ACHN (cell line): ENCODE results near the gene IQGAP2.
"Not testable (repeated sequence)": the region's sequence is repeated elsewhere in the genome, so short reads cannot be mapped to it uniquely, and the experiment has no call there.

Experiments
- DNase-seq: peaks from one replicate; pipeline ENCODE4 v3.0.0-alpha.2; 2015
- in situ Hi-C: cut with HindIII; loops from 2 replicates; pipeline ENCODE4 v1.10.0; 2017; ENCODE audit warnings: low sequenced_read_pairs, low pct_ligation_motif_present, low pct_unique_long_range_greater_than_20kb

The IQGAP2 gene, protein sequence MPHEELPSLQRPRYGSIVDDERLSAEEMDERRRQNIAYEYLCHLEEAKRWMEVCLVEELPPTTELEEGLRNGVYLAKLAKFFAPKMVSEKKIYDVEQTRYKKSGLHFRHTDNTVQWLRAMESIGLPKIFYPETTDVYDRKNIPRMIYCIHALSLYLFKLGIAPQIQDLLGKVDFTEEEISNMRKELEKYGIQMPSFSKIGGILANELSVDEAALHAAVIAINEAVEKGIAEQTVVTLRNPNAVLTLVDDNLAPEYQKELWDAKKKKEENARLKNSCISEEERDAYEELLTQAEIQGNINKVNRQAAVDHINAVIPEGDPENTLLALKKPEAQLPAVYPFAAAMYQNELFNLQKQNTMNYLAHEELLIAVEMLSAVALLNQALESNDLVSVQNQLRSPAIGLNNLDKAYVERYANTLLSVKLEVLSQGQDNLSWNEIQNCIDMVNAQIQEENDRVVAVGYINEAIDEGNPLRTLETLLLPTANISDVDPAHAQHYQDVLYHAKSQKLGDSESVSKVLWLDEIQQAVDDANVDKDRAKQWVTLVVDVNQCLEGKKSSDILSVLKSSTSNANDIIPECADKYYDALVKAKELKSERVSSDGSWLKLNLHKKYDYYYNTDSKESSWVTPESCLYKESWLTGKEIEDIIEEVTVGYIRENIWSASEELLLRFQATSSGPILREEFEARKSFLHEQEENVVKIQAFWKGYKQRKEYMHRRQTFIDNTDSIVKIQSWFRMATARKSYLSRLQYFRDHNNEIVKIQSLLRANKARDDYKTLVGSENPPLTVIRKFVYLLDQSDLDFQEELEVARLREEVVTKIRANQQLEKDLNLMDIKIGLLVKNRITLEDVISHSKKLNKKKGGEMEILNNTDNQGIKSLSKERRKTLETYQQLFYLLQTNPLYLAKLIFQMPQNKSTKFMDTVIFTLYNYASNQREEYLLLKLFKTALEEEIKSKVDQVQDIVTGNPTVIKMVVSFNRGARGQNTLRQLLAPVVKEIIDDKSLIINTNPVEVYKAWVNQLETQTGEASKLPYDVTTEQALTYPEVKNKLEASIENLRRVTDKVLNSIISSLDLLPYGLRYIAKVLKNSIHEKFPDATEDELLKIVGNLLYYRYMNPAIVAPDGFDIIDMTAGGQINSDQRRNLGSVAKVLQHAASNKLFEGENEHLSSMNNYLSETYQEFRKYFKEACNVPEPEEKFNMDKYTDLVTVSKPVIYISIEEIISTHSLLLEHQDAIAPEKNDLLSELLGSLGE (N-terminal part only)

DNA sequence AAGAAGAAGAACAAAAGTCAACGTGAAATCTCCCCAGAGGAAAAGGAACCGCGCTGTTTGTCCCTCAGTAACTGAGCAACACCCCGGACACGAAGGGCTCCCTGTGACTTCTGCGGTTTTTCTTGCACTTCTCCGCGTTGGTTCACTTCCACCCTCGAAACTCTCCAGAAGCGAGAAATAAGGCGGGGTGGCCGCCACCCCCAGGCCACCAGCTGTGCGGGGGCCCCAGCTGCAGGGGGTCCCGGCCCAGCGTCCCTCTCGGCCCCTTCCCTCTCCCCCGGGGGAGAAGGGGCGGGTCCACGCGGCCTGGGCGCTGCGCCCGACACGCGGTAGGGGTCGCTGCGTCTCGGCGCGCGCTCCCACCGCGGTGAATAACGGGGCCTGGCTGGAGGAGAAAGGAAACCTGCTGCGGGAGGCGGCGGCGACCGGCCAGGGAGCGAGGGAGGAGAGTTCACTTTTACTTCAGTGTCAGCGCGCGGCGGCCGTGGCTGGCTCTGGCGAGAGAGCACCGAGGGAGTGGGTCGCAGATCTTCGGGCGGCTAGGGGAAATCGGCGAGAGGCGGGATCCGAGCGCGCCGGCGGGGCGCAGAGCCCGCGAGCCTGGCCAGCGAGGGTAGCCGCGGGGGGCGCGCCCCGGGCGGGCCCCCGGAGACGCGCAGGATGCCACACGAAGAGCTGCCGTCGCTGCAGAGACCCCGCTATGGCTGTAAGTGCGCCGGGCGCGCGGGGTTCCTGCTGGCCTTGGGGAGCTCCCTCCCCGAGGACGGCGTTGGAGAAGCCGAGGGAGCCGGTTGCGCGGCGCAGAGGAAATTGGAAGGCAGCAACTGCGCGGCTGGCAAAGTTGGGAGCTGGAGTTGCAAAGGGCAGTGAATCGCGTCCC, at the start of gene IQGAP2:
IQGAP2 (plus strand) TSS at position 400 of the 880 bp plus-strand sequence; CDS start at position 661, 261 bp downstream.
- in situ Hi-C loops = no loop called here

DNA sequence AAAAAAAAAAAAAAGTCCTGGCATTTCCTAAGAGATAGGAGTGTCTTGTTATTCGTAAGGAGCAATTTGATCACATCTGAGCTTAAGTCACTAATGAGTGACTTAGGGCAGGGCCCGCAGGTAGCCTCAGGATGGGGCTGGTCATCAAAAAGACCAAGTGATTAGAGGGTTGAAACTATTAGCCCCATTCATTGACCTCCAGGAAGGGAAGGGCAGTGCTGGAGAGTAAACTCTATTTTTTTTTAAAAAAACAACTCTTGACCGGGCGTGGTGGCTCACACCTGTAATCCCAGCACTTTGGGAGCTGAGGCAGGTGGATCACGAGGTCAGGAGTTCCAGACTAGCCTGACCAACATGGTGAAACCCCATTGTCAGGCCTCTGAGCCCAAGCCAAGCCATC, 46.2 kb upstream of the IQGAP2 start:
- DNase-seq = no peak
- in situ Hi-C loops = no loop called here

More for the DNA sequence above, at the start of gene IQGAP2:
- DNase-seq = peak; percentile 52

DNA sequence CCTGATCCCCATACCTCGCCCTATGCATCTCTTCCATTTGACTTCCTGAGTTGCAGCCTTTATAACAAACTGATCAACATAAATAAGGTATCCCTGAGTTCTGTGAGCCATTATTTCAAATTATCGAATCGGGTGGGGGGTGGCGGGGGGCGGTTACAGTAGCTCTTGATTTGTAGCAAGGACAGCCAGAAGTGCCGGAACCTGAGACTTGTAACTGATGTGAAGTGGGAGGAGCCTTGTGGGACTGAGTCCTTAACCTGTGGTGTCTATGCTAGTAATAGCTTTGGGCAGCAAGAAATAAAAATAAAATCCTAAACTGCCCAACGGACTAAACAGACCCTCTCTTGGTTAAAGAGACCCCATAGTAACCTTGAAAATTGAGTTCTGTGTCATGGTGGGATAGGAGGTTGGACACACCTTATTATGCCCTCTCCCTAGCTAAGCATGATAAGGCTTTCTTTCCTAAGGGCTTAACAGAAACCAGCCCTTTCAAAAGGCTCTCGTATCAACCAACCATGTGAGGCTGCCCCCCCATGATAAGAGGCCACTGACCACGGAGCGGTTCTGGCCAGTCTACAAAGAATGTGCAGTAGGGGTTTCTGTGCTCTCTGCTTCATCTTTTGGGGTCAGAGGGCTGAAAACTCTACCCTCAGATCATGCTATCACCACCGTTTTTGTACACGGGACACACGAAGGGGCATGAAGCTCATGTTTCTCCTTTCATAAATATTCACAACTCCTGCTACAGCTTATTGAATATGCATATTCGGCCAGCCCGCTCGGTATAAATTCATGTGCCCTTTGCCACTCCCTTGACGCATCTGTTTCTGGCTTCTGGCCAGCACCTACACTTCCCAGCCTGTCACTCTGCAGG, 39.5 kb upstream of the IQGAP2 start:
- DNase-seq = no peak
- in situ Hi-C loops = no loop called here

DNA sequence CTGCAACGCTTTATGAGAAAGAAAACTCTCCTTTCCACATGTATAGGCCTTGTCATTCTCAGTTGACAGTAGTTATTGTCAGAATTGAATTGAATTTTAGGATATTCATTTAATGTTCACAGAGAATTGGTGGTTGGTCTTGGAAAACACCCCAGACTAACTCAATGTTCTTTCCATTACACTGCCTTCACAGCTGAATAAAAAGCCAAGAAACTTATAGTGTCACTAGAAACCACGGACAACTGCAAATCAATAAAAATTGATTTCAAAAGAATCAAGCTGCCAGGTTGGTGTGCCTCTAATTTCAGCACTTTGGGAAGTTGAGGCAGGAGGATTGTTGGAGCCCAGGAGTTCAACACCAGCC, 38.9 kb upstream of the IQGAP2 start:
- no peak for DNase-seq
- in situ Hi-C loops = no loop called here

DNA sequence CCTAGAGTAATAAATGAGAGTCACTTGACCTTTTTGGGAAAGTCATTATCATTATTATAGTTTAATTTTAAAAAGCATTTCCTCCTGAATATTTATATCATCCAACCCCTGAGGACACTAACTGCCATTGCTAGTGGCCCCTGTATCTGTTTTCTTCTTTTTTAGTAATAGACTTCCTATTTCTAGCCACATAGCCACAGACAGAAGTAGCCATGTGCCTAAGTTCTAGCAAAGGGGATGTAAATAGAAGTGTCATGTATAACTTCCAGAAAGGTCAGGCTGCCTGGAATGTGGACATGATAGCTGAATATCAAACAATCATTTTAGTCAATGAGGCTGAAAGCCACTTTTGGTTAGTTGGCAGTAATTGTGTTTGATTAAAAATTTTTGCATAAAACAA, 37.5 kb upstream of the IQGAP2 start:
- in situ Hi-C loops = no loop called here
- DNase-seq = no peak

DNA sequence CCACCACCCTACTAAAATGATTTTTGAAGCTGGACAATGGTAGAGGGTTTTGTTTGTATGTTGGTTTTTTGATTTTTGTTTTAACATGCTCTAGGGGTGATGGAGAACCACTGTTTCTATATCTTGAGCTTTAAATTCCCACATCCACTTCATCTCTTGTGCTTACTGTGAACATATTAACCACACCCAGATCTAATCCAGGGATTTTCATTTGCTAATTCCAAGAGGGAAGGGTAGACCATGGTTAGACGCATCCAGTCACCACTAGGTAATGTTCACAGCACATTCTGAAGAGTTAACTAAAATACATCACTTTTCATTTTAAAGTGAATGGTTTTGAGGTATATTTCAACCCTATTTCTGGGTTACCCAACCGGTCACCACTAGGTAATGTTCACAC, 36.5 kb upstream of the IQGAP2 start:
- no peak for DNase-seq

DNA sequence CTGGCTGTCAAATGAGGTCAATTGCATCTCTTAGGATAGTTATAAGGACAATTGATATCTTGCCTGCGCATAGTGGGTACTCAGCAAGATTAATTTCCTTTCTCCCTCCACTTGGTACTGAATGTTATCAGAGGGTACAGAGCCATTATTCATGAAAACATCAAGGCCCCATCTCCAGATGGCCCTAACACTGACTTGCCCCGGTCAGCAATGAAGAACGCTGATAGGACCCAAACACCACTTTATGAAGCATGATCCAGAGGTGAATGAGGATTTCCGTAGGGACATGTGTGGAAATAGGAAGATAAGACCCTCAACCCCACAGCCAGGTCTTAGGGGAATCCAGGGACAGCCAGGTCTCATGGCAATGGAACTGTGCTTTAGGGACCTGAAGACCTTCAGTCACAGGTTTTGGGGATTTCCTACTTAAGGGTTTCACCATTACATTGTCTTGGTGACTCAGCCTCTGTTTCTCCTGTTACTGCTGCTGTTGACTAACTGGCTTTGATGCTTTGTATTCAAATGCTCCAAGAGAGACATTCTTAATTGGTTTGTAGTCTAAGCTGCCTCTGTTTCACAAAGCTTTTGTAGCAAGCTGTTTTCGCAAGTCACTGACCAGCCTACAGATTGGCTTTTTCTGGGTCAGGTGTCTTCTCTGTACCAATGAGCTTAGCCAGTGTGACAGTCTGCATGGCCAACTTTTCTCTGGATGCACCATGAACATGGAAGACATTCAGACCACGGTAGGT, 35.3 kb upstream of the IQGAP2 start:
- in situ Hi-C loops = no loop called here
- no peak for DNase-seq

More for the DNA sequence above, 36.5 kb upstream of the IQGAP2 start:
- in situ Hi-C loops = no loop called here

DNA sequence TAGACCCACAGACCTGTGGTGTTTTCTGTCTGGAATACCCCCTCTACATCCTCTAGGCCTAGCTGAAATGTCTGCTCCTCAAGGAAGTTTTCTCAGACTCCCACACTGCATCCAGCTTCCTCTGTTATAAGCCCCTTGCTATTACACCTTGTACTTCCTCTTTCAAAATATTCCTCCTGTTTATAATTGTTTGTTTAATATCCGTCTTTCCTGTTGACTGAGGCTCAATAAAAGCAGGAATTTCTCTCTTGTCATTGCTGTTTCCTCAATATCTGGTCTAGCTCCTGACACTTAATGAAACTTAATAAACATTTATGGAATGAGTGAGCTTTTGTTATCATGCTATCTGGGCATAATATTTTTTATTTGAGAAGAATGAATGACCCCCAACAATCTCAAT, 34.1 kb upstream of the IQGAP2 start:
- no peak for DNase-seq
- in situ Hi-C loops = no loop called here

DNA sequence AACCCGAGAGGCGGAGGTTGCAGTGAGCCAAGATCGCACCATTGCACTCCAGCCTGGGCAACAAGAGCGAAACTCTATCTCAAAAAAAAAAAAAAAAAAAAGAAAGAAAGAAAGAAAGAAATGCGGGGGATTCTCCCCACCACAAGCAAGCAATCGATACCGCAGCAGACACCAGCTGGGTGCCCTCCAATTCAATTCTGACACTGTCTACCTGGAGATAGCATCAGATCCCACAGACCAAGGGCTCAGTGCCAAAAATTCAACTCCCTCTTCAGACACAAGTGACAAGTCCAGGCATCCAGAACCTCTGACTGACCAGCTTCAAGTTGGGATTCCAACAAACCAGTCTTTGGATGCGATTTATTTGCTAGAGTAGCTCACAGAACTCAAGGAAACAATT, 33.4 kb upstream of the IQGAP2 start:
- in situ Hi-C loops, DNase-seq: not testable (repeated sequence)

DNA sequence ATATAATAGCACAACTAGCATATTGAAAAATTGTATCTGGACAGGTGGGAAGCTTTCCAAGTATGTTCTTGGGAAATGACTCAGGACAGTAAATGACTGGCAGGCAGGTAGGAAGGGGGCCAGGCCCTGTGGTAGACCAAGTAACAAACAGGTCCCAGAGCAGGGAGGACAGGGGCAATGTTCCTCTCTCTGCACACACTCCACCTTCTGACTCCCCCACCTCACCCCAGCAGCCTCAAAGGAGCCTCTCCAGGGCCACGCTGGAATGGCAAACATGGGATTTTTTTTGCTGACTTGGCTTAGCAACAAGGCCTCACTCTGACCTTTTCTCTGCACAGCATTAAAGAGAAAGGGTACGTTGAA, 31.1 kb upstream of the IQGAP2 start:
- DNase-seq = no peak
- in situ Hi-C loops = no loop called here

DNA sequence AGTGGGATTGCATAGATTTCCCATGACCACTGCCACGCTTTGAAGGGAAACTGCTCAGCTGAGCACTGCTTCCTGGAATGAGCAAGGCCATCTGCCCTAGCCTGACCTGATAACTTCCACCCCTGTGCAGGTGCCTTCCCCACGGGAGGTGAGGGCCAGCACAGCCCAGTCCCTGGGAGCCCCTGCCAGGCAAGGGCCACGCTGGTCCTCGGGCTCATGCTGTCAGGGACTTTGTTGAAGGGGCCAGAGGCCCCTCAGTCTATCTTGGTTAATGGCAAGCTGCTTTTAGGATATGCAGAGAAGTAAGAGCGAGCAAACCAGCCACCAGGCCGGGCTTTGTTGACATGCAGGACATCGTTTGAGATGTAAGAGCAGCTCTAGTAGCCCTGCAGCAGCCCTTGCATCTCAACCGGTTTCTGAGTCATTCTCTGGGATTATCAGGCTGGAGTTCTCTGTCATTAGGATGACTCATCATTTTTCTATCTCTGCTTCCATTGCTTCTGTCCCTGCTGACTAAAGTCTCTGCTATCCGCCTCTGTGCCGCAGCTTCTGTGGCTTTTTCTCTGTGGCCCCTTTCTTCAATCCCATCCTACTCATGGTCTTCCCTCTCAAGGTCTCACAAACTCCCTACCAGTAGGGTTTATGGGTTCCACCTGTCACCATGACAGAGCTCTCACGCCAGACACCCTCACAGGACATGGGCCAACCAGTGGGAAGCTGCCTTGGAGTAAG, 30.6 kb upstream of the IQGAP2 start:
- in situ Hi-C loops = no loop called here
- DNase-seq = peak; percentile 78

DNA sequence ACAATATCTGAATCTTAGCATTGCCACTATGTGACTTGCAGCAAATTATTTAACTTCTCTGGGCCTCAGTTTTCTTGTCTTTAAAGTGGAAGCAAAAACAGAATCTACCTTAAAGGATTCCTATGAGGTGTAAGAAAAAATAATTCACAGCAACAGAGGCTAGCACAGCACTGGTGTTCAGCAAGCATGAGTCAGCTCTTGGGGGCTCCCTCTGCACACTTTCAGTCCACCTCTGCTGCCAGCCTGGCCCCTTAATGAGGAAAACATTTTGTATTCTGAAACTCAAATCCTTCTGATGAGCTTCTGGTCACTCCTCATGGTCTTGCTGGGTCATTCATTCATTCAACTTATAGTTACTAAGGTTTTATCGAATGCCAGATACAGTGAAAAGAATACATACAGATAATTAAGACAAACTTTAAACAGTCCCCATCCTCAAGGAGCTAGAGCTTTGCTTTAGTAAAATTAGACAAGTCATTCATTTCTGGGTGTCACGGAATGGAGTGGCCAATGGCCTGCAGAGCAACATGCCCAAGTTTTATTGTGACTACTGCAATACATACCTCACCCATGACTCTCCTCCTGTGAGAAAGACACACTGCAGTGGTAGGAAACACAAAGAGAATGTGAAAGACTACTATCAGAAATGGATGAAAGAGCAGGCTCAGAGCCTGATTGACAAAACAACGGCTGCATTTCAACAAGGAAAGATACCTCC, 26.8 kb upstream of the IQGAP2 start:
- in situ Hi-C loops = no loop called here
- no peak for DNase-seq

DNA sequence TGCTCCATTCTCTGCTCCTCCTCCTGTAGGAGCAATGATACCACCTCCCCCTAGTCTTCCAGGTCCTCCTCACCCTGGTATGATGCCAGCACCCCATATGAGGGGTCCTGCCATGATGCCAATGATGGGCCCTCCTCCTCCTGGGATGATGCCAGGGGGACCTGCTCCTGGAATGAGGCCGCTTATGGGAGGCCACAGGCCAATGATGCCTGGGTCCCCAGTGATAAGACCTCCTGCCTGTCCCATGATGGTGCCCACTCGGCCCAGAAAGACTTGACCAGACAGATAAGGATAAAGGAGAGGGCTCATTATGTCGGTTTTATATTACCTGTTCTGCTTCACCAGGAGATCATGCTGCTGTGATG, 26.2 kb upstream of the IQGAP2 start:
- DNase-seq = no peak
- in situ Hi-C loops = no loop called here

DNA sequence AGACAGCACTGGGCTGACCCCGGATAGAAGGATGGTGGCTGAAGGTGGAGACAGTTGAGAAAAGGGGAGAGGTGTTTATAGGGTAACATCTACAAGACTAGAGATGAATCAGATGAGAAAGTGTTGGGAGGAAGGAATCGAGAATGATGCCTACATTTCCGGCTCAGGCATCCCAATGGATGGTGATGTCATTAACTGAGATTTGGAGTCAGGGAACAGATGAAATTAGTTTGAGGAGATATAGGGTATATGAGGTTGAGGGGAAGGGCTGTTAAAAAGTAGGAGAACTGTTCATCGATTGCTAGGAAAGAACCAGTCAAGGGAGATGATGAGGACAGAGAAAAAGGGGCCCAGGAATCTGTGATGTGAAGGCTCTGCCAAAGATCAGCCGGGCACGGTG, 24.7 kb upstream of the IQGAP2 start:
- in situ Hi-C loops = no loop called here

DNA sequence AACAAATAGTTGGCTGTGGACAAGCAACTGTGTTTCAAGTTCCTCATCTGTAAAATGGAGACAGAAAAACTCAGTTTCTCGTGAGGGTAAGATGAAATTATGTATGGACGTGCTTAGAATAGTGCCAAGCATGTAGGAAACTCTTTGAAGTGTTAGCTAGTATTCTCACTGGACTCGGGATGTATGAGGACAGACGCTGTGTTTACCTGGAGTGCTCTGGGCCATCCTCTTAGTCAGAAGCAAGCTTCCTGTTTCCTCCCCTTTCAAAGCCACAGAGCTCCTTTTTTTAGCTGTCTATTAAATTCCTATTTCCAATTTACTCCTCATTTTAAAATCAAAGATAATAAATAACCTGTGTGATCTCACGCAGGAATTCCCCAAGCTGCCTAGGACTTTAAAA, 23.8 kb upstream of the IQGAP2 start:
- in situ Hi-C loops = no loop called here
- DNase-seq = no peak

More for the DNA sequence above, 24.7 kb upstream of the IQGAP2 start:
- DNase-seq = no peak

DNA sequence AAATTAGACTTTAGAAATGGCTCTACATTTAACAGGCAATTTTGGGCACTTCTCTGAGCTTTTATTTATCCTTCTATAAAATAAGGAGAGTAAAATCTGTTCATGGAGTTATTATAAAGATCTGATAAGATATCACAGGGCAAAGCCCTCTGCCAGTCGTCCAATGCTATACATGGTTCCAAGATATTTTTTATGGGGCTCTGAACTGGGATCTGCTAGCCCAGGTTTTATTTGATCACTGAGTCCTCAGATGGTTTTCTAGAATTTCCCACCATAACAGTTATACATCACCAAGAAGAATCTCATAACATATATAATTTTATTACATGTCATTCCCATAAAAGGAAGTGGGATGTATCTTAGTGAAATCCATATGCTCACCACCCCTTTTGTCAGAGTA, 23.2 kb upstream of the IQGAP2 start:
- in situ Hi-C loops = no loop called here
- DNase-seq = no peak
